GM21786 (cell line): ENCODE data around the gene B3GAT1.

Source experiments
- ATAC-seq: cut with Tn5 transposase; IDR thresholded peaks from one replicate; pipeline ENCODE4 v1.9.1; 2021; ENCODE audit not compliant: unreplicated experiment

Gene B3GAT1

GRCh38 chr11:134441706-134442105 is 29.7 kb upstream of the B3GAT1 start:
- ATAC-seq, result no peak

GRCh38 chr11:134441281-134441680 is 29.2 kb upstream of the B3GAT1 start:
- ATAC-seq, result no peak

GRCh38 chr11:134440851-134441250 is 28.8 kb upstream of the B3GAT1 start:
- no peak for ATAC-seq

- ATAC-seq, result no peak
Observed at GRCh38 chr11:134438542-134439537, 26.8 kb upstream of the B3GAT1 start.

GRCh38 chr11:134437821-134438220 is 25.8 kb upstream of the B3GAT1 start:
- ATAC-seq, result no peak

GRCh38 chr11:134436781-134437180 is 24.7 kb upstream of the B3GAT1 start:
- no peak for ATAC-seq

- ATAC-seq, result no peak
Observed at GRCh38 chr11:134433806-134434205, 21.8 kb upstream of the B3GAT1 start.

GRCh38 chr11:134433251-134433650 is 21.2 kb upstream of the B3GAT1 start:
- ATAC-seq, result no peak

GRCh38 chr11:134432776-134433175 is 20.7 kb upstream of the B3GAT1 start:
- ATAC-seq, result no peak

- no peak for ATAC-seq
Observed at GRCh38 chr11:134429106-134429505, 17.1 kb upstream of the B3GAT1 start.

GRCh38 chr11:134425816-134426536 is 13.9 kb upstream of the B3GAT1 start:
- no peak for ATAC-seq

- ATAC-seq, result no peak
Observed at GRCh38 chr11:134425413-134425812, 13.4 kb upstream of the B3GAT1 start.

- no peak for ATAC-seq
Observed at GRCh38 chr11:134423106-134423505, 11.1 kb upstream of the B3GAT1 start.

- no peak for ATAC-seq
Observed at GRCh38 chr11:134417871-134418840, 6.1 kb upstream of the B3GAT1 start.

GRCh38 chr11:134416726-134417125 is 4.7 kb upstream of the B3GAT1 start:
- ATAC-seq, result no peak

GRCh38 chr11:134414766-134415765 is 3.0 kb upstream of the B3GAT1 start:
- ATAC-seq, result no peak

GRCh38 chr11:134413826-134414731 is 2.0 kb upstream of the B3GAT1 start:
- no peak for ATAC-seq

GRCh38 chr11:134413043-134413825 is 1.2 kb upstream of the B3GAT1 start:
- no peak for ATAC-seq
